HCT116 (cell line): ENCODE measurements around the gene SLC35F2.

Experiments
- EZH2phosphoT487 ChIP-seq: fragments of 200-600 bp; IDR thresholded peaks from 2 replicates; pipeline ENCODE4 v1.6.1; 2018; ENCODE audit warnings: antibody characterized with exemption, borderline replicate concordance
- SRF ChIP-seq: IDR thresholded peaks from 2 replicates; pipeline ENCODE4 v1.6.1; 2012; ENCODE audit warnings: low read depth
- TCF7L2 ChIP-seq: IDR thresholded peaks from 2 replicates; pipeline ENCODE4 v1.7.0; 2011; ENCODE audit warnings: borderline replicate concordance, inconsistent platforms; ENCODE audit not compliant: insufficient read depth, insufficient read length; ENCODE audit errors: extremely low read depth
- TF ChIP-seq, protein P1 (sequence below), 3 experiments: fragments of 200-600 bp in 1 of 3; sonication (generic) in 1 of 3; IDR thresholded peaks in 2 of 3; conservative IDR thresholded peaks in 1 of 3; 2 replicates each; pipeline ENCODE4 v1.5.1; 2012 to 2017; ENCODE audit warnings: low read depth in 2 of 3, low read length in 2 of 3, antibody characterized with exemption in 1 of 3, borderline replicate concordance in 1 of 3, control low read depth in 1 of 3, mild to moderate bottlenecking in 1 of 3, mixed read lengths in 1 of 3, mixed run types in 1 of 3, moderate library complexity in 1 of 3; ENCODE audit not compliant: insufficient read depth in 1 of 3

DNA sequence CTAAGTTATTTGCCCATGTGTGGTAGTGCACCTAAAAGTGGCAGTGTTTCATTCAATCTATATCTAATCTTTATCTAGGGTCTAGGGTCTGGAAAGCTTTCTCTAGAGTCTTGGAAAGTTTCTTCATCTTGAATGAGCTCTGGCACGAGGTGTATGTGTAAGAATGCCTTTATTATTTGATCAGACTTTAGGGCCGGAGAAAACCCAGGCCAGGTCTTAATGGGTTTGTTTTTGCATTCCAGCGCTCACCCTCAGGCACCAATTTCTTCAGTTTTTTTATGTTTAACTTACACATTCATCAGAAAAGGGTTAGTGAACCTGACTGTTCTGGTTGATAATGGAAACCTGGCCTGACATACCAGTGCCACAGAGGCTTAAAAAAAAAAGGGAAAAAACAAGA, 78.5 kb downstream of the SLC35F2 start:
- TF ChIP-seq, protein P1, sequence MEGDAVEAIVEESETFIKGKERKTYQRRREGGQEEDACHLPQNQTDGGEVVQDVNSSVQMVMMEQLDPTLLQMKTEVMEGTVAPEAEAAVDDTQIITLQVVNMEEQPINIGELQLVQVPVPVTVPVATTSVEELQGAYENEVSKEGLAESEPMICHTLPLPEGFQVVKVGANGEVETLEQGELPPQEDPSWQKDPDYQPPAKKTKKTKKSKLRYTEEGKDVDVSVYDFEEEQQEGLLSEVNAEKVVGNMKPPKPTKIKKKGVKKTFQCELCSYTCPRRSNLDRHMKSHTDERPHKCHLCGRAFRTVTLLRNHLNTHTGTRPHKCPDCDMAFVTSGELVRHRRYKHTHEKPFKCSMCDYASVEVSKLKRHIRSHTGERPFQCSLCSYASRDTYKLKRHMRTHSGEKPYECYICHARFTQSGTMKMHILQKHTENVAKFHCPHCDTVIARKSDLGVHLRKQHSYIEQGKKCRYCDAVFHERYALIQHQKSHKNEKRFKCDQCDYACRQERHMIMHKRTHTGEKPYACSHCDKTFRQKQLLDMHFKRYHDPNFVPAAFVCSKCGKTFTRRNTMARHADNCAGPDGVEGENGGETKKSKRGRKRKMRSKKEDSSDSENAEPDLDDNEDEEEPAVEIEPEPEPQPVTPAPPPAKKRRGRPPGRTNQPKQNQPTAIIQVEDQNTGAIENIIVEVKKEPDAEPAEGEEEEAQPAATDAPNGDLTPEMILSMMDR (IDR thresholded peaks at IDR 0.05 in 2 of 3, conservative IDR thresholded peaks at IDR 0.05 in 1 of 3; ENCODE audit: borderline replicate concordance in 1 of 3, insufficient read depth in 1 of 3, low read depth in 2 of 3, low read length in 2 of 3), result no peak
- no peak for TF ChIP-seq EZH2phosphoT487
- TF ChIP-seq SRF, result no peak
- no peak for TF ChIP-seq TCF7L2
